Endothelial cell (in vitro differentiated cells): ENCODE results near the gene MAP3K5. TPM values are rescaled to one million over a fixed set of nuclear protein-coding genes. Genes with fewer than 3 reads are reported as not detected.

Experiments
- DNase-seq: peaks from one replicate; pipeline ENCODE4 v3.0.0; 2021; ENCODE audit warnings: low spot score
- H3K27ac Mint-ChIP-seq: one replicate; pipeline ENCODE4 v1.8.0; 2021; ENCODE audit warnings: mixed read lengths, inconsistent platforms; ENCODE audit not compliant: unreplicated experiment
- H3K27me3 Mint-ChIP-seq: one replicate; pipeline ENCODE4 v1.8.0; 2021; ENCODE audit warnings: mild to moderate bottlenecking, moderate library complexity, mixed read lengths, inconsistent platforms; ENCODE audit not compliant: unreplicated experiment
- H3K36me3 Mint-ChIP-seq: one replicate; pipeline ENCODE4 v1.8.0; 2021; ENCODE audit warnings: mild to moderate bottlenecking, low read depth, mixed read lengths, inconsistent platforms; ENCODE audit not compliant: unreplicated experiment
- H3K4me1 Mint-ChIP-seq: one replicate; pipeline ENCODE4 v1.8.0; 2021; ENCODE audit warnings: mild to moderate bottlenecking, mixed read lengths, inconsistent platforms; ENCODE audit not compliant: unreplicated experiment
- H3K4me3 Mint-ChIP-seq: one replicate; pipeline ENCODE4 v1.8.0; 2021; ENCODE audit warnings: mild to moderate bottlenecking, mixed read lengths, inconsistent platforms; ENCODE audit not compliant: unreplicated experiment
- H3K9me3 Mint-ChIP-seq: one replicate; pipeline ENCODE4 v1.8.0; 2021; ENCODE audit warnings: mixed read lengths, inconsistent platforms; ENCODE audit not compliant: unreplicated experiment
- CTCF ChIP-seq: fragments of 200-600 bp; sonication (generic); IDR thresholded peaks from one replicate; pipeline ENCODE4 v1.5.0; 2021; ENCODE audit warnings: antibody characterized with exemption; ENCODE audit not compliant: unreplicated experiment
- total RNA-seq: library from RNA; stranded (reverse); fragmentation: NEBNext Ultra II Directional; extraction: Animal tissue kit (Norgen Biotek cat#: 25700); gene quantifications from one replicate; pipeline ENCODE4 v1.2.1, GENCODE V29; 2021; ENCODE audit not compliant: unreplicated experiment

Gene MAP3K5
- total RNA-seq, 1 donor from 2014 or later, result 0.33 TPM

GRCh38 chr6:136538836-136539235 lies 253.4 kb downstream of the MAP3K5 start:
- no peak overlapping the region for H3K27ac Mint-ChIP-seq
- no peak for DNase-seq
- peaks cover 3% of the 10 kb centered on the region for H3K27me3 Mint-ChIP-seq
- no peak for TF ChIP-seq CTCF
- no peak overlapping the region for H3K4me3 Mint-ChIP-seq
- H3K4me1 Mint-ChIP-seq, result no peaks in the 10 kb centered on the region
- H3K9me3 Mint-ChIP-seq, result no peaks in the 10 kb centered on the region
- no peaks in the 10 kb centered on the region for H3K36me3 Mint-ChIP-seq

GRCh38 chr6:136535880-136536650 lies 256.2 kb downstream of the MAP3K5 start:
- Mint-ChIP-seq H3K27ac (no peak overlapping the region), H3K27me3 (peaks cover 2% of the 10 kb centered on the region), H3K4me1 (no peaks in the 10 kb centered on the region), H3K4me3 (no peak overlapping the region), H3K9me3 (no peaks in the 10 kb centered on the region), H3K36me3 (no peaks in the 10 kb centered on the region)
- DNase-seq, result no peak
- no peak for TF ChIP-seq CTCF

- Mint-ChIP-seq H3K36me3 (no peaks in the 10 kb centered on the region), H3K27me3 (peaks cover 2% of the 10 kb centered on the region), H3K4me3 (no peak overlapping the region), H3K4me1 (no peaks in the 10 kb centered on the region), H3K27ac (no peak overlapping the region), H3K9me3 (no peaks in the 10 kb centered on the region)
- TF ChIP-seq CTCF, result no peak
- no peak for DNase-seq
These were observed 257.1 kb downstream of the MAP3K5 start for GRCh38 chr6:136535017-136535765.

- TF ChIP-seq CTCF, result no peak
- Mint-ChIP-seq H3K9me3 (no peaks in the 10 kb centered on the region), H3K4me3 (no peak overlapping the region), H3K4me1 (no peaks in the 10 kb centered on the region), H3K27me3 (peaks cover 2% of the 10 kb centered on the region), H3K27ac (no peak overlapping the region), H3K36me3 (no peaks in the 10 kb centered on the region)
- no peak for DNase-seq
These were observed 258.0 kb downstream of the MAP3K5 start for GRCh38 chr6:136534268-136534667.

- no peak for TF ChIP-seq CTCF
- no peak for DNase-seq
- no peaks in the 10 kb centered on the region for H3K36me3 Mint-ChIP-seq
- no peak overlapping the region for H3K4me3 Mint-ChIP-seq
- H3K27me3 Mint-ChIP-seq, result peaks cover 2% of the 10 kb centered on the region
- H3K27ac Mint-ChIP-seq, result no peak overlapping the region
- no peaks in the 10 kb centered on the region for H3K4me1 Mint-ChIP-seq
- H3K9me3 Mint-ChIP-seq, result no peaks in the 10 kb centered on the region
These were observed 258.8 kb downstream of the MAP3K5 start for GRCh38 chr6:136533487-136533886.
